ENCODE measurements around the gene TPPP3. TPM values are rescaled to one million over a fixed set of nuclear protein-coding genes. Genes with fewer than 3 reads are reported as not detected.

Gene TPPP3
- total RNA-seq, 1 donor, result 5.6 TPM

DNA sequence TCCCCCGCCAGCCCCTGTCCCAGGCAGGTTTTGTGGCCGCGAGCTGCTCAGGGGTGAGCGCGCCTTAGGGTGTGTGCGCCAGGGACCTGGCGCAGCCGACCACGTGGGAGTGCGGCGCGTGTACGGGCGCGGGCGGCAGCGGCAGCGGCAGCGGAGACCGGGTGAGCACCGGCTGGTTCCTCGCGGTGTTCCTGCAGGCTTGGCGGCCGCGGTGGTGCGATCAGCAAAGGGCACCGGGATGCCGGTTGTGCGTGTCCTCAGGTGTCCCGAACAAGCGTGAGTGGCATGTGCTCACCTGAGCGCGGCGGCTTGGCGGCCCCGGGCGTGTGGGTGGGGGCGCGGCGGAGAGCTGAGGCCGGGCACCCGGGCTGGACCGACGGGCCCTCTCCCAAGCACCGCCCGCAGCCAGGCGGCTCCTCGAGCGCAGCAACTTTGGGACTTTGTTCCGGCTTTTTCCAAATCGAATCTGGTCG, 37.2 kb upstream of the TPPP3 start:
- H3K27me3 ChIP-seq (ENCODE audit: insufficient read depth, low read length), result peaks cover 32% of the 10 kb centered on the region
- peaks cover 22% of the 10 kb centered on the region for H3K4me1 ChIP-seq (ENCODE audit: insufficient read depth, low read length)
- H3K4me3 ChIP-seq (ENCODE audit: low read length), result no peak overlapping the region
- no peaks in the 10 kb centered on the region for H3K9me3 ChIP-seq (ENCODE audit: low read depth, low read length)

DNA sequence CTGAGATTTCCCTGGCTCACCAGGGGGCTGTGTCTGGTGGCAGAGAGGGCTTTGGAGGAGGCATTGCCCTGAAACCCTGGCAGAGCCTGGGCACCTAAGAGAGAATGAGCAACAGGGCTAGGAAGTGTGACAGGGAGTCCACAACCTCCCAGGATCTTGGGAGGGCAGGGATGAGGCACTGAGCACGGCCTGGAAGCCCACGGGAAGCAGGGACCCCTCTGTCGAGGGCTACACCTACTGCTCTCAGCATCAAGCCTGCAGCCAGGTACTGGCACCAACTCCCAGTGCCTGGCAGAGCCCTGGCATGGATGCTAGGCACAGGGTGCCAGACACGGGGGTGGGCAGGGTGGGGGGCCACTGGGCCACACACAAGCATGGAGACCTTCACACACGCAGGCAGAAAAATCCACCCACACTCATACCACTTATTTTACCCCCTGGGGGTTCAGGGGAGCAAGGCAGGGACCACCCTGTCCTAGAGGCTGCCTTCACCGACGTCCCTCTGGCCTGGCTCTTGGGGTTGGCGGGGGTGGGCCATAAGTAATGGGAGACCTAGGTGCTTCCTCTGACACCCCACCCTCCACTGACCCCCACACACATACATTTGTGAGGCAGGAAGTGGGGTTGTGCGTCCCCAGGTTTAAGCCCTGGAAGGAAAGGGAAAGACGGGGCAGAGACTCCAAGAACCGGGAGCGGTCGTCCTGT, 36.7 kb upstream of the TPPP3 start:
- peaks cover 33% of the 10 kb centered on the region for H3K27me3 ChIP-seq (ENCODE audit: insufficient read depth, low read length)

GRCh38 chr16:67429053-67429798, 35.9 kb upstream of the TPPP3 start:
- no peaks in the 10 kb centered on the region for H3K9me3 ChIP-seq (ENCODE audit: low read depth, low read length)
- H3K4me1 ChIP-seq (ENCODE audit: insufficient read depth, low read length), result peaks cover 15% of the 10 kb centered on the region
- peaks cover 40% of the 10 kb centered on the region for H3K27me3 ChIP-seq (ENCODE audit: insufficient read depth, low read length)
- H3K4me3 ChIP-seq (ENCODE audit: low read length), result no peak overlapping the region

More for the DNA sequence above, 36.7 kb upstream of the TPPP3 start:
- no peak overlapping the region for H3K4me3 ChIP-seq (ENCODE audit: low read length)
- peaks cover 16% of the 10 kb centered on the region for H3K4me1 ChIP-seq (ENCODE audit: insufficient read depth, low read length)
- H3K9me3 ChIP-seq (ENCODE audit: low read depth, low read length), result no peaks in the 10 kb centered on the region

- H3K27me3 ChIP-seq (ENCODE audit: insufficient read depth, low read length), result peaks cover 40% of the 10 kb centered on the region
- H3K4me1 ChIP-seq (ENCODE audit: insufficient read depth, low read length), result peaks cover 15% of the 10 kb centered on the region
- H3K4me3 ChIP-seq (ENCODE audit: low read length), result no peak overlapping the region
- no peaks in the 10 kb centered on the region for H3K9me3 ChIP-seq (ENCODE audit: low read depth, low read length)
These were observed 34.9 kb upstream of the TPPP3 start for GRCh38 chr16:67428146-67428731.

DNA sequence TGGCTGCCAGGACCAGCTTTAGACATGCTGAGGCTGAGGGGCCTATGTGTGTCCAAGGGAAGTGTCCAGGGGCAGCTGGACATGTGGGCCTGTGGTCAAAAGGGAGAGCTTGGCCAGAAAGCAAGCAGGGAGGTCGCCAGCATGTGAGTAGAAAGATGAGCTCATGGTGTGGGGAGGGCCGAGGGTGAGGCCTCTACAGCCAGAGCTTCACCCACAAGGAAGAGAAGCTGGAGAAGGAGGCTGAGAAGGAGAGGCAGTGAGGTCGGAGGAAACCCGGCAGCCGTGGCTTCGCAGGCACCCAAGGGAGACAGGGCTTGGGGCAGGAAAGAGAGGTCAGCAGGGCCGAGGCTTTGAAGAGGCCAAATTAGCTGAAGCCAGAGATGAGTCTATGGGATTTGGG, 33.7 kb upstream of the TPPP3 start:
- H3K4me1 ChIP-seq (ENCODE audit: insufficient read depth, low read length), result peaks cover 14% of the 10 kb centered on the region
- no peak overlapping the region for H3K4me3 ChIP-seq (ENCODE audit: low read length)
- no peaks in the 10 kb centered on the region for H3K9me3 ChIP-seq (ENCODE audit: low read depth, low read length)
- peaks cover 37% of the 10 kb centered on the region for H3K27me3 ChIP-seq (ENCODE audit: insufficient read depth, low read length)

- Histone ChIP-seq H3K9me3 (ENCODE audit: low read depth, low read length) (no peaks in the 10 kb centered on the region), H3K27me3 (ENCODE audit: insufficient read depth, low read length) (peaks cover 32% of the 10 kb centered on the region), H3K4me3 (ENCODE audit: low read length) (no peak overlapping the region), H3K4me1 (ENCODE audit: insufficient read depth, low read length) (peaks cover 7% of the 10 kb centered on the region)
These were observed 32.7 kb upstream of the TPPP3 start for GRCh38 chr16:67426022-67426421.

- H3K4me3 ChIP-seq (ENCODE audit: low read length), result no peak overlapping the region
- peaks cover 32% of the 10 kb centered on the region for H3K27me3 ChIP-seq (ENCODE audit: insufficient read depth, low read length)
- H3K4me1 ChIP-seq (ENCODE audit: insufficient read depth, low read length), result peaks cover 6% of the 10 kb centered on the region
- H3K9me3 ChIP-seq (ENCODE audit: low read depth, low read length), result no peaks in the 10 kb centered on the region
These were observed 32.3 kb upstream of the TPPP3 start for GRCh38 chr16:67425580-67425979.

DNA sequence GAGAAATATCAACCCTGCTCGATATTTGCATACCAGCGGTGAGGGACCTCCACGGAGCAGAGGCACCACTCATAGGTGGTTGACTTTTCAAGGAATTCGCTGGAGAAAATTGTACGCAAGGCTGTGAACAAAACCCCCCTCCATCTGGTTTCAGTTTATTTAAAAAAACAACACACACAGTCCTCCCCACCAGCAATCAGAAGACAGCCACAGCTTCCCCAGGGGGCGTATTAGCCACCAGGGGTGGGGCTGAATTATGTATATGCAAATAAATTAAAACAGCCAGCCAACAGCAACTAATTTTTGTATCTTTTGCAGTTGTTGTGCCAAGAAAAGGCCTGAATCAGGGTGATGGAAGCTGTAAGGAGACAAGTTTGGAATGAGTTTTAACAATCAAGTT, 31.8 kb upstream of the TPPP3 start:
- Histone ChIP-seq H3K4me1 (ENCODE audit: insufficient read depth, low read length) (peaks cover under 1% of the 10 kb centered on the region), H3K4me3 (ENCODE audit: low read length) (no peak overlapping the region), H3K27me3 (ENCODE audit: insufficient read depth, low read length) (peaks cover 29% of the 10 kb centered on the region), H3K9me3 (ENCODE audit: low read depth, low read length) (no peaks in the 10 kb centered on the region)

DNA sequence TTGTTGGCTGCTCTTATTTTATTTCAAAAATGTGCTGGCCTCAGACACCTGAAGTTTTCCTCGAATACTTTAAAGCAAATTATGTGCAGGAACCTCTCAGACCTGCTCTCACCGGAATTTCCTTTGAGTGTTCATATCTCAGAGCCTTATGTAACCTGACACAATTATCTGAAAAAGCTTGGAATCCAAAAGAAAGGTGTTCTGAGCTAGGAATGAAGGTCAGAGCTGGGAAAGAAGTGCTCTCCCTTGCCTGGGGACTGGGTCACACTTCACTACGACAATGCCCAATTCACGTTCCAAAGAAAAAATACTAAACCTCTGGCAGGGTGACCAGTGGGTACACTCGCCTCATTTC, 30.9 kb upstream of the TPPP3 start:
- Histone ChIP-seq H3K4me3 (ENCODE audit: low read length) (no peak overlapping the region), H3K27me3 (ENCODE audit: insufficient read depth, low read length) (peaks cover 21% of the 10 kb centered on the region)

GRCh38 chr16:67423611-67424260, 30.4 kb upstream of the TPPP3 start:
- no peaks in the 10 kb centered on the region for H3K4me1 ChIP-seq (ENCODE audit: insufficient read depth, low read length)
- H3K27me3 ChIP-seq (ENCODE audit: insufficient read depth, low read length), result peaks cover 16% of the 10 kb centered on the region
- H3K9me3 ChIP-seq (ENCODE audit: low read depth, low read length), result no peaks in the 10 kb centered on the region
- no peak overlapping the region for H3K4me3 ChIP-seq (ENCODE audit: low read length)

More for the DNA sequence above, 30.9 kb upstream of the TPPP3 start:
- no peaks in the 10 kb centered on the region for H3K4me1 ChIP-seq (ENCODE audit: insufficient read depth, low read length)
- H3K9me3 ChIP-seq (ENCODE audit: low read depth, low read length), result no peaks in the 10 kb centered on the region

DNA sequence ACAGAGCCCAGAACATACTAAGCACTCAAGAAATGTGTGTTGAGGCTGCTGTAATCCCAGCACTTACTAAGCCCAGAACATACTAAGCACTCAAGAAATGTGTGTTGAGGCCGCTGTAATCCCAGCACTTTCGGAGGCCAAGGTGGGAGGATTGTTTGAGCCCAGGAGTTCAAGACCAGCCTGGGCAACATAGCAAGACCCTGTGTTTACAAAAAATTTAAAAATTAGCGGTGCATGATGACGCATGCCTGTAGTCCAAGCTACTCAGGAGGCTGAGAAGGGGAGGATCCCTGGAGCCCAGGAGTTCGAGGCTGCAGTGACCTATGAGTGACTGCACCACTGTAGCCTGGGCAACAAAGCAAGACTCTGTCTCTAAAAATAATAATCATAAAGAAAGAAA, 29.7 kb upstream of the TPPP3 start:
- Histone ChIP-seq H3K9me3 (ENCODE audit: low read depth, low read length) (no peaks in the 10 kb centered on the region), H3K4me3 (ENCODE audit: low read length) (no peak overlapping the region), H3K27me3 (ENCODE audit: insufficient read depth, low read length) (peaks cover 11% of the 10 kb centered on the region), H3K4me1 (ENCODE audit: insufficient read depth, low read length) (no peaks in the 10 kb centered on the region)

- Histone ChIP-seq H3K9me3 (ENCODE audit: low read depth, low read length) (no peaks in the 10 kb centered on the region), H3K4me3 (ENCODE audit: low read length) (no peak overlapping the region), H3K4me1 (ENCODE audit: insufficient read depth, low read length) (peaks cover 7% of the 10 kb centered on the region), H3K27me3 (ENCODE audit: insufficient read depth, low read length) (peaks cover 16% of the 10 kb centered on the region)
These were observed 27.7 kb upstream of the TPPP3 start for GRCh38 chr16:67421030-67421429.

GRCh38 chr16:67419931-67420330, 26.6 kb upstream of the TPPP3 start:
- no peaks in the 10 kb centered on the region for H3K9me3 ChIP-seq (ENCODE audit: low read depth, low read length)
- no peak overlapping the region for H3K4me3 ChIP-seq (ENCODE audit: low read length)
- peaks cover 11% of the 10 kb centered on the region for H3K27me3 ChIP-seq (ENCODE audit: insufficient read depth, low read length)
- H3K4me1 ChIP-seq (ENCODE audit: insufficient read depth, low read length), result peaks cover 12% of the 10 kb centered on the region

GRCh38 chr16:67419502-67419901, 26.2 kb upstream of the TPPP3 start:
- Histone ChIP-seq H3K4me1 (ENCODE audit: insufficient read depth, low read length) (peaks cover 12% of the 10 kb centered on the region), H3K9me3 (ENCODE audit: low read depth, low read length) (no peaks in the 10 kb centered on the region), H3K27me3 (ENCODE audit: insufficient read depth, low read length) (peaks cover 7% of the 10 kb centered on the region), H3K4me3 (ENCODE audit: low read length) (no peak overlapping the region)

Data from mononuclear cell (primary cell).